GM19455 (cell line): ENCODE results near the gene ANKS4B.
"Not testable (repeated sequence)": the region's sequence is repeated elsewhere in the genome, so short reads cannot be mapped to it uniquely, and the experiment has no call there.

Experiments
- ATAC-seq: cut with Tn5 transposase; IDR thresholded peaks from one replicate; pipeline ENCODE4 v1.9.1; 2021; ENCODE audit not compliant: unreplicated experiment

Gene ANKS4B

GRCh38 chr16:21233521-21234150 is at the start of gene ANKS4B:
ANKS4B (plus strand) TSS chr16:21233699; CDS start chr16:21233738, 39 bp downstream.
- ATAC-seq: no peak

GRCh38 chr16:21183995-21184394 is 49.5 kb upstream of the ANKS4B start:
- ATAC-seq: no peak

- no peak for ATAC-seq
Observed at GRCh38 chr16:21184834-21185233, 48.7 kb upstream of the ANKS4B start.

GRCh38 chr16:21185659-21186325 is 47.7 kb upstream of the ANKS4B start:
- no peak for ATAC-seq

- ATAC-seq: no peak
Observed at GRCh38 chr16:21186326-21186691, 47.2 kb upstream of the ANKS4B start.

- ATAC-seq: no peak
Observed at GRCh38 chr16:21189311-21189710, 44.2 kb upstream of the ANKS4B start.

GRCh38 chr16:21190013-21190412 is 43.5 kb upstream of the ANKS4B start:
- no peak for ATAC-seq

GRCh38 chr16:21190599-21190998 is 42.9 kb upstream of the ANKS4B start:
- no peak for ATAC-seq

GRCh38 chr16:21192991-21193390 is 40.5 kb upstream of the ANKS4B start:
- ATAC-seq: no peak

GRCh38 chr16:21194771-21195301 is 38.7 kb upstream of the ANKS4B start:
- ATAC-seq: no peak

- ATAC-seq: not testable (repeated sequence)
Observed at GRCh38 chr16:21195330-21195729, 38.2 kb upstream of the ANKS4B start.

- ATAC-seq: no peak
Observed at GRCh38 chr16:21197112-21197511, 36.4 kb upstream of the ANKS4B start.

GRCh38 chr16:21197621-21198020 is 35.9 kb upstream of the ANKS4B start:
- ATAC-seq: no peak

GRCh38 chr16:21199607-21200218 is 33.8 kb upstream of the ANKS4B start:
- no peak for ATAC-seq

GRCh38 chr16:21203155-21203797 is 30.2 kb upstream of the ANKS4B start:
- no peak for ATAC-seq

- no peak for ATAC-seq
Observed at GRCh38 chr16:21205303-21205702, 28.2 kb upstream of the ANKS4B start.

- no peak for ATAC-seq
Observed at GRCh38 chr16:21206550-21206949, 26.9 kb upstream of the ANKS4B start.

- no peak for ATAC-seq
Observed at GRCh38 chr16:21208446-21209230, 24.9 kb upstream of the ANKS4B start.

- no peak for ATAC-seq
Observed at GRCh38 chr16:21211486-21211885, 22.0 kb upstream of the ANKS4B start, which contains the start of gene ZP2. ZP2 (minus strand) TSS chr16:21211574; CDS start chr16:21211547, 27 bp downstream.

- ATAC-seq: no peak
Observed at GRCh38 chr16:21214086-21214485, 19.4 kb upstream of the ANKS4B start.

GRCh38 chr16:21217121-21217520 is 16.4 kb upstream of the ANKS4B start:
- no peak for ATAC-seq
